GM19372 (cell line): Measurements from ENCODE around the gene XAGE5.
"Not testable (repeated sequence)": the region's sequence is repeated elsewhere in the genome, so short reads cannot be mapped to it uniquely, and the experiment has no call there.

ENCODE experiments used
- ATAC-seq: cut with Tn5 transposase; IDR thresholded peaks from one replicate; pipeline ENCODE4 v1.9.1; 2021; ENCODE audit warnings: mild to moderate bottlenecking, low read depth, moderate library complexity; ENCODE audit not compliant: unreplicated experiment

Gene XAGE5, protein sequence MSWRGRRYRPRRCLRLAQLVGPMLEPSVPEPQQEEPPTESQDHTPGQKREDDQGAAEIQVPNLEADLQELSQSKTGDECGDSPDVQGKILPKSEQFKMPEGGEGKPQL

DNA sequence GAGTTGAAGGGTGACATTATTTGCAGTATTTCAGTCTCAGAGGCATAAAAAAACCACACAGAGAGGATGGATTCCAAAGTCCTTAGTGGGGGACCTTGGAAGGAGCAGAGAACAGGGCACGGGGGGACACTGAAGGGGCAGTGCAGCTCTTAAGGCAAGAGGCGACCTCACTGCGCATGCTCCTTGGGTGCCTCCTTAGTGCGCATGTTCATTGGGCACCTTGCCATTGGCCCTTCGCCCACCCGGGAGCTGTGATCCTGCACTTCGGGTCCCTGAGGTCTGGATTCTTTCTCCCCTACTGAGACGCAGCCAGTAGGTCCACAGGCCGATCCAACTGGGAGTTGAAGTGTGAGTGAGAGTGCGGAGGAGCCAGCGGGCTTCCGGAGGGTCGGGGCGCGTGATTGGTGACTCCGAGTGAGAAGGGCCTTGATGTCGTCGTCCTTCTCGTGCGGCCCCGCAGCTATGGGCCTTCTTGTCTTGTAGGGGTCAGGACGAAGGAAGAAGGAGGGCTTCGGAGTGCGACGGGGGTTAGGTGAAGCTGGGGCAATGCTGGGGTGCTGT lies at the start of gene XAGE5:
TSS of gene XAGE5 (plus strand) at position 223 of the 561 bp plus-strand sequence. CDS start 1,280 bp downstream, outside the sequence.
- no peak for ATAC-seq

DNA sequence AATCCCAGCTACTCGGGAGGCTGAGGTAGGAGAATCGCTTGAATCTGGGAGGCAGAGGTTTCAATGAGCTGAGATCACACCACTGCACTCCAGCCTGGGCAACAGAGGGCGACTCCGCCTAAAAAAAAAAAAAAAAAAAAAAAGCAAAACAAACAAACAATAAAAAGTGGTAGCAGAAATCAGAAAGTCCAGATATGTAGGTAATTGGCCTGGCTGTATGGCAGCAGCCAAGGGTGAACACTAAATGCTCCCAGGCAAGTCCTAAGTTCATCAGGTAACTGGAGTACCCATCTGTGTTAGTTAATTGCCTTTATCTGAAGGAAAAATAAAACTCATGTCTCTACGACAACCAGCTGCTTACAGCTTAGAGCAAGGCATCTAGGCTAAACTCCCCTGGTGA lies 45.1 kb upstream of the XAGE5 start:
- ATAC-seq, result not testable (repeated sequence)

DNA sequence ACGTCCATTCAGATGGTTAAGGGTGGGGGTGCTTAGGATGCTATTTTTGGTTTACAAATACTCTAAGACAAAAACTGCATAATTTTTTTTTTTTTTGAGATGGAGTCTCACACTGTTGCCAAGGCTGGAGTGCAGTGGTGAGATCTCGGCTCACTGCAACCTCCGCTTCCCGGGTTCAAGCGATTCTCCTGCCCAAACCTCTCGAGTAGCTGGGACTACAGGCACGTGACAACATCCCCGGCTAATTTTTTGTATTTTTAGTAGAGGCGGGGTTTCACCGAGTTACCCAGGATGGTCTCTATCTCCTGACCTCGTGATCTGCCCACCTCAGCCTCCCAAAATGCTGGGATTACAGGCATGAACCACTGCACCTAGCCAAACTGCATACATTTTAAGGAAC lies 37.6 kb upstream of the XAGE5 start:
- ATAC-seq, result not testable (repeated sequence)

DNA sequence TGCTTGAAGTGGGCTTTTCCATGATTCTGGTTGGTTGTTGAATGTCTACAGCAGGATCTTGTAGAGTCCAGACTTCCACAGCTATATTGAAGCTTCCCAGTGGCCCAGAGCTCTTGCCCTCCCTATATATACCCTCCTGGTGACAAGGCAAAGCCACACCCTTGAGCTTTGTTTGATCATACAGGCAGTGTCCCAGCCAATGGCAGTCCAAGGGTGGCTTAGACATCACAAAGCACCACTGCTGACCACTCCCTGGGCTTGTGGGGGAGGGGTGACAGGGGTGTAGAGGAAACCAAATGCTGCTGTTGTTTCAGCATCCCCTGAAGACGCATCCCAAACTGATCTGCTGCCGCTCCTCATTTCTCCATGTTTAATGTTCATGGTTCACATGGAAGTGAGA lies 13.8 kb upstream of the XAGE5 start, which contains the start of gene SPANXN5:
TSS of gene SPANXN5 (minus strand) at position 101 of the 400 bp plus-strand sequence. CDS start at position 22, 79 bp downstream.
- not testable (repeated sequence) for ATAC-seq

DNA sequence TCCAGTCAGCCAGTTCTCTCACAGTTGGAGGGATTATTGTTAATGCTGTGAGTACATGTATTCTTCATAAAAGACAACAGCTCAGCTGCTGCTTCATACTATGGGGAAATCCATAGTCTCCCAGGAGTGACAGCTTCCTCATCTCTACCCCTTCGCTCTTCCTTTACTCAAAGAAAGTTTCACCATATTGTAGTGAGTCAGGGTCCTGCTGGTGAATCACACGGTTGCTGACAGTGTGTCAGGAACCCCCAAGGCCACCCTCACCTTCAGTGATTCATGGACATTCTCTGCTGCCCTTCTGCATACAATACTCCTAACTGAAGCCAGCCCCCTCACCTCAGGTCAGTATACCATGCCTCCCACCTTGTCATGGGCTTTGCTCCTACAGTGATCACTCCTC lies 6.2 kb upstream of the XAGE5 start:
- ATAC-seq, result not testable (repeated sequence)

DNA sequence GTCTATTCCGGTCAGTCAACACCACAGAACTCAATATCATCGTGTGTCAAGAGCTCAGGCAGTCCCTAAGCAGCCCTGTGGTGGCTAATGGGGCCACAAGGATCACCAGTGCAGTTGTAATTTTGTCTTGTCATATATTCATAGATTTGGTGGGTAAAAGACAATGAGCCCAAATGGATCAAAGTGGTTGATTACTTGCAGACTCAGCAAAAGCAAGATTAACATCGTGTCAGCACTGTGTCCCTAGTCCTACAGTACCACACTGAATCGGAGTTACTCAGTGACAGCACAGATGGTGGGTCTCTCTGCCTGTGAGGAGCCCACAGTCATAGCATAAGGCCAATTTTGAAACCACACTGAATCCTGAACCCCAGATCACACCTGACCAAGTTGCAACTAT lies 8.7 kb downstream of the XAGE5 start:
- ATAC-seq, result no peak

DNA sequence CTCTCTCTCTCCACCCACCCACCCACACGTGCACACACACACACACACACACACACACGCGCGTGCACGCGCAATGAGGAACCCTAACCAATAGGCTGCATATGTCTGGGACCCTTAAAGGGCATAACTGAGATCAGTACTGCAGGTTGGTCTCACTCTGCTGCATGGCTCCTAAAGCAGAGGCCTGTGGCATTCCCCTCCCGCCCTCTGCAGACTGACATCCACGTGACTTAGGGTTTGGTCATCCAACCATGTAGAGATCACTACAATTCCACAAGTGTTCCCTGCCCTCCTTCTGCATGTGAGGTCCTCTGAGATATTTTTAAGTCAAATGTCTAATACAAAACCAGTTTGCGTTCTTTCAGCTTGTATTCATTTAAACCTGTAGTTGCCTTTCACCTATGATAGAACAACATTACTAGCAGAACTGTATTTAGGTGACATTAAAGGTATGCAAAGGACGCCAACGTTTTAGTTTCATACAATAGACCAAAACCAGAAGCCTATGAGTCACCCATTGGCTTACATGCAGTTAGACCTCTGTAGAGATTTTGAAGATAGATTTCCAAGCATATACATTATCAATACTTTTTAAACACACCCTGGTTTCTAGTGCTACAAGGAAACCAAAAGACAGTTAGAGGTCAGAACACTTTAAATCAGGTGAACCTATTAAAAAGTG lies 10.1 kb downstream of the XAGE5 start:
- ATAC-seq, result no peak

DNA sequence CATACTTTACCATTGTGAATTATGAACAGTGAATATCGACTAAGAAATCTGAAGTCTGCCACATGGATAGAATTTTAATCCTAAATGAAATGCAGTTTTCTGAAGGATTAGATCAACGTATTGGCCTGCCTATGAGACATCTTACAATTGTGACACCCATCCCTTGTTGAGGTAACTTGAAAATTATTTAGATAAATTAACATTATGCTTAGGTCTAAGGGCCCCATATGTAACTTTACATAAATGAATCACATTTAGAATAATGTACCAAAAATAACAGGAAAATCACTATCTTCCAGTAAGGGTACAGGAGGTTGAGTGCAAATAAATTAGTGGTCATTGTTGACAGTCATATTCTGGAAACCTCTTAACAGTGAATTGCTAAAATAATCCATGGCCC lies 13.5 kb downstream of the XAGE5 start:
- no peak for ATAC-seq

DNA sequence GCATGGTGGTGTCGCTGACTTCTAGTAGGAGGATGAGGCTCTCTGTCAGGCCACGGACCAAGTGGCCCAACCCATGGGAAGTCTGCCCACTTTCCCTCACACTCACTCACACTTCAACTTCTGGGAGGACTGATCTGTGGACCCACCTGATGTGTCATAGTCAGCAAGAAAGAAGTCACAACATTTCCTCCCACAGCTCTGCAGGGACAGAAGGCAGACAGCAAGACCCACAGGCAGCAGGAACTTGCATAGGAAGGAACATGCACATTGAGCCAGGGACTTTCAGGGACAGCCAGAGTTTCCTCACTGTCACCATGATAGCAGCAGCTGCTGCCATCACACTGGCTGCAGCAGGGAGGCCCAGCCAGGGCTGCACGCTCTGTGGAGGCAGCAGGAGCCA lies 19.5 kb downstream of the XAGE5 start:
- ATAC-seq, result no peak

DNA sequence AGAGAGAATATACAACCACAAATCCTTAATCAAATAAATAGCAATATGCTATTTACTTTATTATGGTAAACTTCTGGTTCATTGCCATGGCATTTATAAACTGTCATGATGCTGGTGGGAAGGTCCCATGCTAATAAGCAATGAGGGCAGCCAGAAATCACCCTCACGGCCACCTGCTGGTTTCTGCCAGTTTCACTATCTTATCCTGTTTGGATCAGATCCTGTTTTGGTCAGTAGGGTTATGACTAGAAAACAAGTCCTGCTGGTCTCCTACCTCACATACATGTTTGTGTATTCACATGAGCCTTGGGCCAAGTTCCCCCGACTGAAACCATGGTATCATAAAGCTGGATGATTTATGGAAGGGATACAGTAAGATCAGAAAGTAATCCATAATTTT lies 28.1 kb downstream of the XAGE5 start:
- ATAC-seq, result no peak

DNA sequence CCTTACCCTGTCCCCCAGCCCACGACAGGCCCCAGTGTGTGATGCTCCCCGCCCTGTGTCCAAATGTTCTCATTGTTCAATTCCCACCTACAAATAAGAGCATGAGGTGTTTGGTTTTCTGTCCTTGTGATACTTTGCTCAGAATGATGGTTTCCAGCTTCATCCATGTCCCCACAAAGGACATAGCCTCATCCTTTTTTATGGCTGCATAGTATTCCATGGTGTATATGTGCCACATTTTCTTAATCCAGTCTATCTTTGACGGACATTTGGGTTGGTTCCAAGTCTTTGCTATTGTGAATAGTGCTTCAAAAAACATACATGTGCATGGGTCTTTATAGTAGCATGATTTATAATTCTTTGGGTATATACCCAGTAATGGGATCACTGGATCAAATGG lies 32.5 kb downstream of the XAGE5 start:
- ATAC-seq, result not testable (repeated sequence)

DNA sequence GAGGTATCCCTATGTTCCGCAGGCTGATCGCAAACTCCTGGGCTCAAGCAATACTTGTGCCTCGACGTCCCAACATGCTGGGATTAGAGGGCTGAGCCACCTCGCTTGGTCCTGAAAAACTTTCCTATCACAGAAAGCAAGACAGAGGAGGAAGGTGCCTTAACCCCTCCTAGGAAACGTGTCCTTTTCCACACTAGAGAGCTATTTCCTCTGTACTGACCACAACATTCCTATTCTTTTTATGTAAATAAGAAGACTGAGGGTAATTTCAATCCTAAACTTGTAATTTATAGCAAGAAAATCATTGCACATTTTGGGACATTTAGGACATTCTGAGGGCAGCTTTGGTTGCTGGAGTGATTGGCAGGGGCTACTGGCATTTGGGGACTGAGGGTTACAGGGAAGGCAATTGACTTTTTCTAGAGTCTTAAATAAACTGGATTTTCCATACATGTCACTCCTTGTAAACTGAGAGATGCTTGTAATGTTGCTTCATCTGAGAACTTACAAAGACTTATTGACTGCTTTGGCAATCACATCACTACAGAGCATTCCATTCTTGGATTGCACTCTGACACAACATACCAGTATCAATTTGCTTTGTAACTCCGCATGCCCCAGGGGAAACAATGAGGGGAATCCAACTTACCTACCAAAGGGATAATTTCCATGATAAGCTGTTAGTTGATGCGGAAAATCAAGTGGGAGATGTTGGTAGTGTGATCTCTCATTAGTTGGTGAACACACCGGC lies 41.2 kb downstream of the XAGE5 start:
- ATAC-seq, result no peak

DNA sequence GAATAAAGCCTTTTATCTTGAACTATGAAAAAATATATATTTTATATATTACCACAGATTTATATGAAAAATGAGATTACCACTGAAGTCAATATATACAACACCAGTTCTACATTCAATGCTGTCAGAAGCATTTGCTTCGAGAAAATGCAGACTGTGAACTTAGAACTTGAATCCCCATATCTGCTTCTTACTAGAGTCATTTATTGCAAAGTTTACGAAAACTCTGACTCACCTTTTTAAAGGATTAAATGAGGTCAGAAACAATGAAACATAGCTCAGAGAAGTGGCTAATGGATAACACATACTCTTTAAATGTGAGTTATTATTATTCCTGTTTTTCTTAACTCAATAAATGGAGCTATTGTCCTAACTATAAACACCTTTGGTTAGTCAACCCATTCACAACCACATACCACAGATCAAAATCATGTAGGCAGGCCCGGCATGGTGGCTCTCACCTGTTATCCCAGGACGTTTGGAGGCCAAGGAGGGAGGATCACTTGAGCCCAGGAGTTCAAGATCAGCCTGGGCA lies 46.0 kb downstream of the XAGE5 start:
- ATAC-seq, result not testable (repeated sequence)

DNA sequence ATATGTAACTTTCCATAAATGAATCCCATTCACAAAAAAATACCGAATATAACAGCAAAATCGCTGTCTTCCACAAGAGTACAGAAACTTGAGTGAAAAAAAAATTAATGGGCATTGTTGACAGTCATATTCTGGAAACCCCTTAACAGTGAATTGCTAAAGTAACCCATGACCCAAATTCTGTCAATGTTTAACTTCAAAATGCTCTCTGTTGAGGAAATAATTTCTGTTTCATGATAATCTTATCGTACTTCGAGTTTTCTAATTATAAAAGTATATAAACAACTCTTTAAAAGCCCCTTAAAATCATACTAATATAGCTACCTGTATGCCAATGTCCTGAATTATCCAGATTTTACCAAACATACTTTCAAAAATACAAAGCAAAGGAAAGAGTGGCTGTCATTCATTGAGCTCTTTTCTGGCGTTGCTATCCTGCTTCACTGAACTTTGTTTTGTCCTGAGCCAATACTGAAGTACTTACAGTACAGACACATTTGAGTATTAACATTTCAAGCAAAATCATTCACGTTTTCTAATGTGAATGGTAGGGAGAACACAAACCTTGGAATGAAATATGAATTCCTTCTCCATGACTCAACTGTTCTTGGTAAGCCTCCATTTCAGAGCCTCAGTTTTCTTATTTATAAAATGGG lies 54.4 kb downstream of the XAGE5 start:
- ATAC-seq, result no peak
